ENCODE data around the gene DIS3L2.
"Not testable (repeated sequence)": the region's sequence is repeated elsewhere in the genome, so short reads cannot be mapped to it uniquely, and the experiment has no call there.

Gene DIS3L2

DNA sequence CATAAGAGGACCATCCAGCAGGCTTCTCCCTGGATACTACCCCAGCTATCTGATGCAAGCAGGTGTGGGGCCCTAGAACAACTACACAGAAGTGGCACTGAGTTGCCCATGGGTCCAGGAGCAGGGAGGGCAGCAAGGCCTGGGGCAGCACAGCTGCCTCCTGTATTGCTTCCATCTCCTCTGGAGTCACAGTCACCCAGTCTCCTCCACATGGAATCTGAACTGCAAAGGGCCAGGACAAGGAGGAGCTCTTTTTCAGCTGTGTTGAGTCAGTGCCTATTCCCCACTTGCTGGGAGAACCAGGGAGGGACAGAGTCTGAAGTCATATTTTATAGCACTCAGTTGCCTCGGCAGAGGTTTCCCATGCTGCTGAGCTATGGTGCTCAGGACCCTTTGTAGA, 349.2 kb downstream of the DIS3L2 start:
- no peak for DNase-seq

DNA sequence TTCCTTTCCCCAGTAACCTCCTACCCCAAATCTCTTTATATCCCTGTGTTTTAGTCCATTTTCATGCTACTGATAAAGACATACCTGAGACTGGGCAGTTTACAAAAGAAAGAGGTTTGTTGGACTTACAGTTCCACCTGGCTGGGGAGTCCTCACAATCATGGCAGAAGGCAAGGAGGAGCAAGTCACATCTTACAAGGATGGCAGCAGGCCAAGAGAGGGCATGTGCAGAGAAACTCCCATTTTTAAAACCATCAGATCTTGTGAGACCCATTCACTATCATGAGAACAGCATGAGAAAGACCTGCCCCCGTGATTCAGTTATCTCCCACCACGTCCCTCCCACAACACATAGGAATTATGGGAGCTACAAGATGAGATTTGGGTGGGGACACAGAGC, 352.1 kb downstream of the DIS3L2 start:
- DNase-seq: not testable (repeated sequence)

DNA sequence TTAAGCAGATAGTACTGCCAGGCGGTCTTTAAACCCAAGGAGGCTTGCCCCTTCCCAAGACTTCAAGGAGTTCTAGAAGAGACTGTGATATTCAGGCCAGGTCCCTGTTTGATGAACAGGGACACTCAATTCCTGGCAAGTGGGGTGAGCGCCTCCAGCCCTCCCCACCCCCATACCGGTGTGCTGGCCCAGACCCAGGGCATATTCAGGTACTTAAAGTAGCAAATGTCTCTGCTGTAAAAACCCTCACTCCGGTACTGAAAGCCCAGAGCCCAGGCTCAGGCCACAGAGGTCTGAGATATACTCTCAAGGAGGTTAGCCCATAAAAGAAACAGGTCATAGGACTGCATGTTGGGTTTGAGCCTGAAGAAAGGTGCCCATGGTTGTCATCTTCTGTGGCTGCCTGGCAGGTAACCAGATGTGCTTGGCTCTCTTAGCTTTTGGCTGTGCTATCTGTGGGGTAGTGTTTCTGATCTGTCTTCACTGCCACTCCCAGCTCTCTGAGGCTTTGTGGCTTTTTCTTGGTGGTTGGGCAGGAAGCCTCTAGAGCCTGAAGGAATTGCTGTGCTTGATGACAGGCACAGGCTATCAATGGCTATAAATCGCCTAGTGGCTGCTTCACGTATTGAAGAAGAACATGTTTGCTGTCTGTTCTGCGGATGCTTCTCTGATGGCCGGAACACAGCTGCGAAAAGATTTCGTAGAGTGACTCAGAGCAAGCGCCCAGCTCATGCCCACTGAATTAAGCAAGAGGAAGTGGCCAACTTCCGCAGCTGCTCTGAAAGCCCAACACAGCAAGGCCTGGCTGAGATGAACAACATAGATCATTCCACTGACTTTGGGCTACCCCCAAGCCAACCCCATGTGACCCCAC, 353.8 kb downstream of the DIS3L2 start:
- DNase-seq: no peak

DNA sequence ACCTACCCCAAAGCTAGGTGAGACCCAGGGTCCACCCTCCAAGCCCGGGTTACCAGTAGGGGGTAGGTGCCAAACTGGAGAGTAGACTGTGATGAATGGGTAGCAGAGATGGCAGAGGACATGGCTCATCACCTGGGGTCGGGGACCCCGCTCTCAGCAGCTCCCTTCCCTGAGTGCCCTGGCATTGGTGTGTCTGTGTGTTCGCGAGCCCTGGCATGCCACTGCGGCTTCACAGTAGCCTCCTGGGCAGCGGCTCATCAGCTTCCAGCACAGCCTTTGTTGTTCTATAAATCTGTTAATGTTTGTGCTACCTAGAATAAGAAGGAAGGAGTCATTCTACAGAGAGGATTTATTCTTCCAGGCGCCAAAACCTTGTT, 354.4 kb downstream of the DIS3L2 start:
- no peak for DNase-seq

DNA sequence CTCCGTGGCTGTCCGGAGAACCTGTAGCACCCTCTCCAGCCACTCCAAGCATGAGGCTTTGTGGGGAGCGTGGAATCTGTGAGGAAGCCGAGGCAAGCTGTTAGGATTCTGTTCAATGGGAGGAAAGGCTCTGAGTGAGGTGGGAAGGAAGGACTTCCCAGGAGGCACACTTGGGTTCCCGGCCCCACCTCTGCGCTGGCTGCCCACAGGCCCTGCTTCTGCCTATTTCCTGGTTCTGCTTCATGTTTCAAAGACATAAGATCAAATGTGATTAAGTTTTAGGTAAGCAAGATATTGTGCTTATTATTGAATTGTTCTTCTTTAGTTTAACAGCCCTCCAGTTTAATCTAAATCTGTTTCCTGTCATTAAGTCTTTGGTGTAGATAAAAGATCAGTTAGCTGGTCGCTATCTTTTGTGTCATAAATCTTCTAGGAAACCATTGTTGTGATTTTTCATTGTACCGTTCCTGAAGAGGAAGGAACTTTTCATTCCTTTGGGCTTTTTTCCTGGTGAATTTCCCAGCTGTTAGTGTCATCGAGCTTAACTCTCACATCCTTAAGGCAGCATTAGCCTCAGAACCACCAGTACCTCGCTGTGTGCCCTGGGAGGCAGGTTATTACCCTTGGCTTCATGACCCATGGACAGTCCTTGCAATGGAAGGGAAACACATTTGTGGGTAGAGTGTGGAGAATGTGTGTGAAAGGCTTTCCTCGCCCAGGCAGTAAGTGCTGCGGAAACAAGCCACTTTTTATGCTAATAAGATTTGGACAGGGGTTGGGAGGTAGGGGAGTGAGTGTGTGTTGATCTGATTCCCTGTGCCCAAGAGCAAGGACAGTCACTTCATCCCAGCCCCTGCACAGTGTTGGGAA, 355.2 kb downstream of the DIS3L2 start:
- DNase-seq: no peak

DNA sequence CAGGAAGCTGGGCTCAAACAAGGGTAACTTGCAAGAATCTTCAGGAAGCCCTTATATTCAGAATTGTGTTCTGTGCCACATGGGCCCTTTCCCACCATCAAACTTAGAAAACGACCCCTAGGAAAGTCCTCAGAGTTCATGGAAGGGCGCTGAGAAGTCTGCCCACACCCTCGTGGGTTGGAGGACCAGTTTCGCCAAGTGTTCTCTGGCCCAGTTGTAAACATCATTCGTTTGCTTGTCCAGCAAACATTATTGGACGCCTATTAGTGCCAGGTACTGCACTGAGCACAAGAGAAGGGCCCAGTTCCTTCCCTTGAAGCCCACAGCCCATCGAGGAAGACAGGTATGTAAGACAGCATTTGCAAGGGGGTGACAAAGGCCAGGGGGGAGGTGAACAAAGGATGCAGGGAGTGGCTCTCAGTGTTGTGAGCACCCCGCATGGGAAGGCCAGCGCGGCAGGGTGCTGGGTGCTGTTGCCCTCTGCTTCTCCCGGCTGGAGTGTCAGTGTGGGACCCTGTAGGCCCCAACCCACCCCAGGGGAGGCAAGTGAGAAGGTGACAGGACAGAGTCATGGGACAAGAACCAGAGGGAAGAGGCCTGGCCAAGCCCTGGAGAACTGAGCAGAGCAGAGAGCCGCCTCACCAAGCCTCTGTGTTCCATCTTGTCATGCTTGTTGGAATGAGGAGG, 356.8 kb downstream of the DIS3L2 start:
- DNase-seq: no peak

DNA sequence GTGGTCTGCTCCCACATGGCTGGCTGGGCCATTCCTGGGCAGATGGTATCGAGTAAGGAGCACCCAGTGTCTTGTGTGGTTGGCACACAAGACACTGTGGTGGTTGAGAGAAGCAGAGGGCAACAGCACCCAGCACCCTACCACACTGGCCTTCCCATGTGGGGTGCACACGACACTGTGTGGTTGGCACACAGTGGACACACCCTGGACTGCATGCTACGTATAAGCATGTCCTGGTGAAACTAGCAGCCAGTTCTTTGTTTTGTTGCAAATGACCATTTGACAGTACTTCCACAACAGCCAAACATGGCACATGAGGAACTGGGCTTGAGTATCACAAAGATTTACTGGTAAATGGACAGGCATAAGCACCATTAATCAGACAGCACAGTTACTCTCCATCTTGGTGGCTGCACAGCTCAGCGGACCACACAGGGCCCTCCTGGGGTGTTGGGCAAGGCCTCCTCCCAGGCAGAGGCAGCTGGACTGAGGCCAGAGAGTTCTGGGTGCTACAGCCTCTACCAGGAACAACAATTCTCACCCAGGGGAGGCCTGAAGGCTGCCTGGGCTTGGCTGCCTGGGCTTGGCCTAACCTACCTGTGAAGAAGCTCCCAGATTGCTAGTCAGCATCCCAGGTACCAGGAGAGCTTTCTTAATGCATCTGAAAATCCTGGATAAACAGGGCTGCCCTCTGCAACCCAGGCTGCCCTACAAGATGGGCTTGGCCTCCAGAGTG, 357.7 kb downstream of the DIS3L2 start:
- DNase-seq: no peak

DNA sequence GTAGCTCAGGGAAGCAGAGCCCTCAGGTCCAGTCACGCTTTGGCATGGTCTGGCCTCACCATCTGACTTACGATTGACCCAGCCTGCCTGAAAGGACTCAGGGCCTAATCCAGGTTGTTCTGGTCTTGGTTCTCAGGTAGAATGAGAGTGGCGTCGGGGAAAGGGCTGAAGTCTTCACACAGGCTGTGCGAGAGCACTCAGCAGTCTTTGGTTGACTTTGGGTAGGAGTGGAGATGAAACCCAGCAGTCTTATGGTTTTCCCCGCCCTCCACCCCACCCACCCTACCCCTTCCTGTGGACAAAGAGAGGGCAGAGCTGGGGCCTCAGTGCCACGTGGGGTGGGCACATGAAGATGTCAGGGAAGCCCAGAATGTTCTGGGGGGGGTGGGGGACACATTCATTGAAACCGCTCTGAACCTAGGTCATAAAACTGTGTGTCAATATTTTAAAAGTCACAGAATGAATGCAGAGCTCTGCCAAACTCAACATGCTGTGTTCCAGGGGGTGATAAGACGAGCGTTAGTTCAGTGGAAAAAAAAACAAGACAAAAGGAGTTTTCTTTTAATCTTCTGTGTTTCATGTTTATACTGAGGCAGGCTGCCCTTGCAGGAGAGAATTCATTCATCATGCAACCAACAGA, 358.4 kb downstream of the DIS3L2 start:
- no peak for DNase-seq

DNA sequence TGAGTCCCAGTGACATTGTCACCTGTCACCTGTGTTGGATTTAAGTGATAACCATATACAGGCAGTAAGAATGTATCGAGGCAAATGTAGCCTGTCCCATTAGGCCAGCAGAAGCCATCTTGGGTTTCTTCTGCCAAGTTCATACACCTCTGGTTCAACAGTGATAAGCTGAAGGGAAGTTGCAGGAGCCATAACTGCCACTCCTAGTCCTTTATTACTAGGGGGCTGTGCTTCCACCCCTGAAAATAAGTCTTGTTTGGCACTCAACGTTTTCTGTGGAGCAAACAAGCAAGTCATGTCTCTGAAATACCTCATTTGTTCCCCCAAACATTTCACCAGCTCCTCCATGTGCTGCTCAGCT, 358.9 kb downstream of the DIS3L2 start:
- no peak for DNase-seq

DNA sequence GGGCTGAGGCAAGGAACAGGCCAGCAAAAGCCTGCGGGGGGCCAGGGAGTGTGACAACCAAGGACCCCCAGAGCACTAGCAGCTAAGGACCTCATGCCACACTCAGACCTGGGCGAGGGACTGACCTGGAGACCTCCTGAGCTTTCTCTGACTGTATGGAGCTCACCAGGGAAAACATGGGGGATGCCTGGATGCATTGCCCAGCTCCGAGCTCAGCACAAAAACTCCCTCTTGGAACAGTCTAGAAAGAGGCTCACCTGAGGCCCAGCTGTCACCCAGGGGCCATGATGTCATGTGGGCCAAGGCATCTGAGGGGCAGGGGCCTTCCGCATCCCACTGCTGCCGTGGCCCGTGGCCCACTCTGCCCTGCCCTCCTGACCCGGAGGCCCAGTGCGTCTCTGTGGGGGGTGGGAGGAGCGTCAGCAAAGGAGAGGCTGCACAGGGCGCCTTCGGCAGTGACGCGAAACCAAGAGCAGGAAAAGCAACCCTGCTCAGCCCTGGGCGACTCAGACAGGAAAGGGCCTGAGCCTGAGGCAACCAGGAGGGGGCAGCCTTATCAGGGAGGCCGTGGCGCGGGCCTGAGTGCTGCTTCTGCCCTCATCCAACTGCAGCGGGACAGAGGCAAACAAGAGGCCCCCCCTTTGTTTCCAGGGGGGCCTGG, 359.8 kb downstream of the DIS3L2 start:
- DNase-seq: no peak

DNA sequence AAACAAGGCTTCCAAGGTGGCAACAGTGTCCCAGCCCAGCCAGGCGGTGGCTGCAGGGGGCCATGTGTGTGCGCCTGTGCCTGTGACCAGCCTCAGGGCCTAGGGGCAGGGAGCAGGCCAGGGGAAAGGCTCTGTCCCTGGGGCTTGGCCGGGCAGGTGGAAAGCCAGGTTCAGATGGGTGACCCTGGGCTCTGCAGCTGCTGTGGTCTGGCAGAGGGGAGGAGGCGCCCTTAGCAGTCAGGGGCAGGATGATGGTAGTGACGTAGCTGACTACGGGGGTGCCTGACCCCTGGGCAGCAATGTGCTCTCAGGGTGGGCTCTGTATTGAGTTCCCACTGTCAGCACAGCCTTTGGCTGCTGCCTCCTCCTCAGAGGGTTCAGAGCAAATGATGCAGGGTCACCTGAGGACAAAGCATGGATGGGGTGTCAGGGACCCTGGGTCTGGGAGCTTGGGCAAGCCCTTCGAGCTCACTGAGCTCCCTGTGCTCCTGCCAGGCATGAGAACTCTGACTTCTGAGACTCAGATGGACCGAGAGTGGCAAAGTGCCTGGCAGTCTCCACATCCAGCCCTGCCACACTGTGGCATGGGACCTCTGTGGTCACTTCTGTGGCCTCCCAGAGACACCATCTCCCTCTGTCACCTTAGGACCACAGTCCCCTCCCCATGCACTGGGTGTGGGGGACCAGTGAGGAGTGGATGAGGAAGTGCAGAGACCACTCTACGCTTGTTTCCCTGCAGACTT, 360.5 kb downstream of the DIS3L2 start:
- DNase-seq: no peak

DNA sequence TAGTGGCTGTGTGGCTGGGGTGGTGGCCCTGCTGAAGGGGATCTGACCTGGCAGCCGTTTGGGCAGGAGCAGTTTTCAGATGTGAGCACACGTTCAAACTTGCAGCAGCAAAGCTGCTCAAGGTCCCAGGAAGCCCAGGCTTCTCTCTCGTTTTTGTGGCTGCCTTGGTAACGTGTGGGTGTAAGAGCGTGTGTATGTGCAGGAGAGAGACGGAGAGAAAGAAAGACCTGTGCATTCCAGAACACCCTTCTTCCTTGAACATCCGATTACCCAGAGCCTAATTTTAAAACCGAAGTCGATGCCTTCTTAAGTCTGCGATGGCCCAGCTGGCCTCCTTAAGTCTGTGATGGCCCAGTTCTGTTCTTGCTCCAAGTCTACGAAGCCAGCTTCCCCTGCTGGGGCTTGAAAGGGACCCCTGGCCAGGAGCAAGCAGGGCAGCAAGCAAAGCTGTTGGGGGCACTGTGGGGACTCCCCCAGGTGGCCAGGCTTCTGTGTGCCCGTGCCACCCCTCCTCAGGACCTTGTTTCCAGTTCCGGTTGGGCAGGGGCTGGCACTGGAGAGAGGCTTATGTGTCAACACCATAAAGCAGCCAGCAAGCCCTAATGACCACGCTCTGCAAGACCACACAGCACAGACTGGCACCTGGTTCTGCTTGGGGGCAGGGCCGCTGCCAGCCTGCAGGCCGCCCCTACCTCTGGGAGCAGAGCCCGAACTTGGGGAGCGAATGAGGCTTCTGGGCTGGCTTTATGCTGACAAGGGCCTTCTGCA, 361.2 kb downstream of the DIS3L2 start:
- DNase-seq: no peak

DNA sequence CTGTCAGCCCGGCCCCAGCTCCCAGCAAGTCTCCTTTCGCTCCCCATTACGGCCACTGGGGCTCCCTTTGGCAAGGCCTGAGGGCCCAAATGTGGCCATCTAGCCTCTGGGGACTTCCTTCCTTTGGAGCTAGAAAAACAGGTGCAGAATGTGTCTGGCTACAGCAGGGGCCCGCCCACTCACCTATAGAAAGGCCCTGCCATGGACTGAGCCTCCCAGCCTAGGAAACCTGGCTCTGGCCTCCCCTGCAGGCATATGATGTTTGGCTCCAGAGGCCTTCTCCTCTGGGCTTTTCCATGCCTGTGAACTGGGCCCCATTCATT, 361.8 kb downstream of the DIS3L2 start:
- no peak for DNase-seq

DNA sequence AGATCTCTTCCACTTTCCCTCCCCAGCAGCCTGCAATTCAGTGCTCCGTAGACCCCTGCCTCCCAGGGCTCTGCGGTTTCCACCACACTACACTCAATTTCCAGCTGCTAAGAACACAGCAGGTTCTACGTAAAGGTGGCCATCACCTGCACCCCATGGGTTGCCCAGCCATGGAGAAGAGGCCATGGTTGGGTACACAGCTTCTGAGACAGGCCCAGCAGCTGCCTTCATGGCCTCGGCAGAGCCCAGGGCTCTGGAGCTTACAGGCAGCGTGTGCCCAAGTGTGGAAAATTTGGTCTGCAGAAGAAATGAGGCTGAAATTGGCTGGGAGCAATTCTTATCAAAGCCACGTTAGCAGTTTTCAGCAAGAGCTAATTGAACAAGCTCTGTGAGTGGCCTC, 362.5 kb downstream of the DIS3L2 start:
- DNase-seq: not testable (repeated sequence)

DNA sequence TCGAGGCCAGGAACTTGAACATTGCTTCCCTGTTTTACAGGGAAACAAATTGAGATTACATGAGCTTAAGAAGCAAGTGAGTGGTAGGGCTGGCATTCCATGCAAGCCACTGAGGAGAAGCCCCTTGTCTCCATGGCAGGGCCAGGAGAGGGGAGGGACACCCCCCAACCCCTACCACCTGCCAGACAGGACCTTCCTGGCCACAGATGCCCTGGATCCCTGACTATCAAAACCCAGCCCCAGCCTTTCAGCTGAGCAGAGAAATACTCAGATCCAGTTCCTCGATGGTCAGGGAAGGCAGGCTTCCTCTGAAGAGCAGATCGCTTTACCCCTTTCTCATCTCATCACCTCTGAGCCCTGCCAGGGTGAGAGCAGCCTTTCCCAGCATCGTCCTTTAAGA, 363.3 kb downstream of the DIS3L2 start:
- no peak for DNase-seq

DNA sequence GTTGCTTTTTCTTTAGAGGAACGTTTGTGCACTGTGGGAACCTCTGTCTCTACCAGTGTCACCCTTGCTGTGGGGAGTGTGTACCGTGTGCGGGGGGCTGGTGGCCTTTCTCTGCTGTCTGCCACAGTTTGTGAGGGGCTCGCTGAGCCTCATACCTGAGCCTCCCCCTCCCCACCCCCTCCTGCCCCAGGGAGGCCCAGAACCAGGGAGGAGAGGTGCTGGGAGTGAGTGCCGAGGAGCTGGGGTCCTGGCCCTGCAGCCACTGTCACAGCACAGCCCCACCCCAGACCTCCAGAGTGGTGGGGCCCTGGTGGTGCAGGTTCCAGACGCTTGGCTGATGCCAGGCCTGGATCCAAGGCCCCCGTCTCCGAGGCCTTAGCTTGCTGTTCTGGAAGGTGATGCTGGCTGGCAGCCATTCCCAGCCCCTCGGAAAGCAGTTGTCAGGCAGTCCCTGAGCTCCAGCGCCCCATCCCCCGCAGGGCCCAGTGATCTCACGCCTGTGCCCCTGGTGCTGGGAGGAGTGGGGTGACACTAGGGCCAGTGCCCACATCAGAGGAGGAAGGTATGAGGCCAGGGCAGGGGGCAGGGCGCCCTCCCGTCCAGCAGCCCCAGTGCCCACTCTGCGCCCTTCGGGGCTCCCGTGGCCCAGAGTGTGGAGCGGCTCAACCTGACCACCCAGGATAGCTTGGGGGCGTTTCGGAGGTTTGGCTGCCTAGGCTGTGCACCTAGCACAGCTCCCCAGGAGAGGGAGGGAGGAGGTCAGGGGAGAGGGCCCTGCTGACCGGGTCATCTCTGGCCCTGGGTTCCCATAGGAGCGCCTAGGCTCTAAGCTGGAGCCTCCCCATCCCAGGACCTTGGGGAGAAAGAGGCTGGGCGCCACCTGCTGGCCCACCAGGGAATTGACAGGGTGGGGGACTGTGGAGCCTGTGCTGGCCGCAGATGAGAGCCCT, 364.1 kb downstream of the DIS3L2 start:
- DNase-seq: no peak

DNA sequence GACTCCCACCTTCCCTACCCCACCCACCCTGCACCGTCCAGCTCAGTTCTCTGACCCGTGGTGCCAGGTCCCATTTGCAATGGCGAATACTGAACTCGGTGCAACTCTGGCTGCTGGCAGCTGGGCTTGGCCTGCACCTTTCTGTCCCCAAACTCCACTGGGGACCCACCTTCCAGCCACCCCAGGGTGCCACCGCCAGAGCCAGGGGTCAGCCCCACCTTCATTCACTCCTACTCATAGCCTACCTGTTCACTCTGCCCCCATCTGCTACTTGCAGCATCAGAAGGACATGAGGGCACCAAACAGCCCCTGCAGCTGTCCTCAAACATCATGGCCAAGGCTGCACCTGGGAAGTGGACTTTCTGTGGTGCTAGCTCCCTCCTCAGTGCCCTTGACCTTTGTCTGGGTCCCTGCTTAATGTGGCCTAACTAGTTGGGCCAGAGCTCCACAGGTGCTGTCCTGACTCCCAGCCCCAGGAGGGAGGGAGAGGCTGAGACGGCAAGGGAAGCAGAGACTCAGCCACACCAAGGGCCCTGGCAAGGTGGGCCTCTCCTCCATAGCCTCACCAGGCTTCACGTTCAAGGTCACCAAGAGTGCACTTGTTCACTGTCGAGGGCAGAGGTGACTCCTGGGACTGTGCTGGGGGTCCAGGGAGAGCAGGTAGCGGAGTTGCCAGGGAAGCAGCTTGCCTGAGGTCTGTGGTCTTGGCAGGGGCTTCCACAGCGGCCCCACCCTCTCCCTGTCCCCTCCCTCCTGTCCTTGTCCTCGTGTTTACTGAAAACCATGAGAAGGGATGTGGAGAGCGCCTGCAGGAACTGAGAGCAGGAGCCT, 365.0 kb downstream of the DIS3L2 start:
- not testable (repeated sequence) for DNase-seq
